Prostate gland (tissue), 2 donors: ENCODE data around the gene DGKI. TPM values are rescaled to one million over a fixed set of nuclear protein-coding genes. Genes with fewer than 3 reads are reported as not detected.

Experiments used
- DNase-seq: peaks from one replicate; pipeline ENCODE4 v3.0.0-alpha.2; 2019; ENCODE audit warnings: low spot score
- H3K27ac ChIP-seq, 2 donors: fragments of 200-600 bp; sonication (generic); 2 replicates each; pipeline ENCODE4 v1.5.1; 2017 to 2019
- H3K27me3 ChIP-seq: fragments of 200-600 bp; sonication (generic); replicated peaks from 2 replicates; pipeline ENCODE4 v1.5.1; 2019; ENCODE audit not compliant: insufficient read depth
- H3K36me3 ChIP-seq, 2 donors: fragments of 200-600 bp; sonication (generic); 1 replicate in 1 of 2; 2 replicates in 1 of 2; pipeline versions ENCODE4 v1.5.1 to v1.8.1; 2017 to 2019
- H3K4me1 ChIP-seq: fragments of 200-600 bp; sonication (generic); replicated peaks from 2 replicates; pipeline ENCODE4 v1.5.1; 2019
- H3K4me3 ChIP-seq, 2 donors: fragments of 200-600 bp; sonication (generic); 2 replicates each; pipeline ENCODE4 v1.5.1; 2017 to 2019
- H3K9me3 ChIP-seq: fragments of 200-600 bp; sonication (generic); 2 replicates; pipeline ENCODE4 v1.5.1; 2017
- POLR2A ChIP-seq: fragments of 450-650 bp; IDR thresholded peaks from one replicate; pipeline ENCODE4 v1.6.1; 2016; ENCODE audit warnings: antibody characterized with exemption, mild to moderate bottlenecking
- POLR2AphosphoS5 ChIP-seq: sonication (generic); formaldehyde crosslinking; IDR thresholded peaks from one replicate; pipeline ENCODE4 v1.6.1; 2017; ENCODE audit warnings: antibody characterized with exemption
- WGBS: methylation state at CpG from one replicate; pipeline ENCODE4 v1.1.5; 2018; 5-methylcytosine and 5-hydroxymethylcytosine counted together
- intact Hi-C: fragments of 100-400 bp; cut with DNase I; formaldehyde crosslinking; loops from one replicate; pipeline ENCODE4 v1.14.2; 2022
- total RNA-seq, 2 donors: library from RNA; depleted of rRNA; stranded (reverse); fragments of >200 nt; gene quantifications; one replicate each; pipeline ENCODE4 v1.1.0, GENCODE V29; 2016
- TF ChIP-seq, protein P1 (sequence below), 4 experiments: fragments of 200-600 bp in 2 of 4; fragments of 450-650 bp in 2 of 4; sonication (generic) in 2 of 4; IDR thresholded peaks; 1 replicate in 3 of 4; 2 replicates in 1 of 4; pipeline ENCODE4 v1.5.1; 2016 to 2019; ENCODE audit warnings: antibody characterized with exemption in 4 of 4, mild to moderate bottlenecking in 2 of 4, moderate library complexity in 2 of 4

DGKI gene
- total RNA-seq, 2 donors from 2014 or later, result 0.32 to 1.5 TPM

DNA sequence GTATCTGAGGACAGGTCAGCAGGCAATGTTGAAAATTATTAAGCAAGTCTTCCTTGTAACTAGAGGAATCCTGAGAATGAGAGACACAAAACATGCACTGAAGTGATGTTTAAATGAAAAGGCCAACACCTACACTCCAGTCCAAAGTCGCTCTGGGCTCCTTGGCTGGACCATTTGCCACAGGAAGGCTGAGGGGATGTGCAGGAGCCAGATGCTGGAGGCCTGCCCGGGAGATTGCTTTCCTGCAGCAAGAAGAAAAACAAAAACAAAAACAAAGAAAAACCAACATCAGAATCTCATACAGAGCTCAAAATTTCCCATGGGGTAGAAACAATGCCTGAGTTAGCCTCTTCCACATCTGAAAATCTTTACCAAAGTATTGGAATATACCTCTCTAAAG is 157.0 kb downstream of the DGKI start:
- no peaks in the 10 kb centered on the region for H3K27me3 ChIP-seq
- TF ChIP-seq, protein P1, sequence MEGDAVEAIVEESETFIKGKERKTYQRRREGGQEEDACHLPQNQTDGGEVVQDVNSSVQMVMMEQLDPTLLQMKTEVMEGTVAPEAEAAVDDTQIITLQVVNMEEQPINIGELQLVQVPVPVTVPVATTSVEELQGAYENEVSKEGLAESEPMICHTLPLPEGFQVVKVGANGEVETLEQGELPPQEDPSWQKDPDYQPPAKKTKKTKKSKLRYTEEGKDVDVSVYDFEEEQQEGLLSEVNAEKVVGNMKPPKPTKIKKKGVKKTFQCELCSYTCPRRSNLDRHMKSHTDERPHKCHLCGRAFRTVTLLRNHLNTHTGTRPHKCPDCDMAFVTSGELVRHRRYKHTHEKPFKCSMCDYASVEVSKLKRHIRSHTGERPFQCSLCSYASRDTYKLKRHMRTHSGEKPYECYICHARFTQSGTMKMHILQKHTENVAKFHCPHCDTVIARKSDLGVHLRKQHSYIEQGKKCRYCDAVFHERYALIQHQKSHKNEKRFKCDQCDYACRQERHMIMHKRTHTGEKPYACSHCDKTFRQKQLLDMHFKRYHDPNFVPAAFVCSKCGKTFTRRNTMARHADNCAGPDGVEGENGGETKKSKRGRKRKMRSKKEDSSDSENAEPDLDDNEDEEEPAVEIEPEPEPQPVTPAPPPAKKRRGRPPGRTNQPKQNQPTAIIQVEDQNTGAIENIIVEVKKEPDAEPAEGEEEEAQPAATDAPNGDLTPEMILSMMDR (IDR thresholded peaks at IDR 0.05), result no peak
- H3K9me3 ChIP-seq, result no peaks in the 10 kb centered on the region
- no peak overlapping the region for H3K27ac ChIP-seq
- H3K36me3 ChIP-seq, result no peaks in the 10 kb centered on the region
- no peak overlapping the region for H3K4me3 ChIP-seq
- no peak for DNase-seq
- 53% methylated on average over 2 of the region's 2 CpGs for WGBS
- H3K4me1 ChIP-seq, result no peaks in the 10 kb centered on the region
- intact Hi-C loops, result no loop called here

DNA sequence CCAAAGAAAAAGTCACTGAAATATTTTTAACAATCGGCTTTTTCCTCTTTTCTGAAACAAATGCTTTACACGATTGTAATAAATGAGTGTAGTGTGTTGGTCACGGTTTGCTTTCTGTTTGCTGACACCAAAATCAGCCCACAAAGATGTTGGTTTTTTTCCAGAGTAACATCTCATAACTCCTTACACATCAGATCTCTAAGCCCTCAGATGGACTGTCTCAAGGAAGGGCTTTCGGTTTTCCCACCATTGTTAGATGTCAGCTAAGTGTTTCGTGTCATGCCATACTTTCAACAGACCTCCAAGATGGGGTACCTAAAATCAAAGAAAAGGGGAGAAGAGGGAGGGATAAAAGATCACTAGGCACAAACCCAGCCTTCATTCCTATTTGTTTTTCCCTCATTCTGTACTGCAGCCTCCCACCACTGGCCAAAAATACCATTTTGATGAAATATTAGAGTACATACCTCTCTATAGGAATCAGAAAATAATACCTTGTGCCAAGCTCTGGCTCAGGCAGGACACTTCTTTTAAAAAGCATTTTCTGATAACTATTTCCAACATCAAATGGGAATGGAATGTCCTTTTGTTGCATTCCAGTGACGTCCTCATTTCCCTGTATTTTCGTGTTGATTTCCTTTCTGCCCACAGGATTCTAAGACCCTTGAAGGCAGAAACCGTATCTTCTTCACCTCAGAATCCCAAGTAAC is 159.1 kb downstream of the DGKI start:
- Histone ChIP-seq H3K27me3 (no peaks in the 10 kb centered on the region), H3K27ac (no peak overlapping the region), H3K4me1 (no peaks in the 10 kb centered on the region), H3K36me3 (no peaks in the 10 kb centered on the region), H3K9me3 (no peaks in the 10 kb centered on the region), H3K4me3 (no peak overlapping the region)
- no peak for TF ChIP-seq POLR2AphosphoS5
- TF ChIP-seq POLR2A, result no peak
- TF ChIP-seq, protein P1 (IDR thresholded peaks at IDR 0.05), result no peak
- intact Hi-C loops, result no loop called here
- no peak for DNase-seq
- 68% methylated on average over 8 of the region's 8 CpGs for WGBS

DNA sequence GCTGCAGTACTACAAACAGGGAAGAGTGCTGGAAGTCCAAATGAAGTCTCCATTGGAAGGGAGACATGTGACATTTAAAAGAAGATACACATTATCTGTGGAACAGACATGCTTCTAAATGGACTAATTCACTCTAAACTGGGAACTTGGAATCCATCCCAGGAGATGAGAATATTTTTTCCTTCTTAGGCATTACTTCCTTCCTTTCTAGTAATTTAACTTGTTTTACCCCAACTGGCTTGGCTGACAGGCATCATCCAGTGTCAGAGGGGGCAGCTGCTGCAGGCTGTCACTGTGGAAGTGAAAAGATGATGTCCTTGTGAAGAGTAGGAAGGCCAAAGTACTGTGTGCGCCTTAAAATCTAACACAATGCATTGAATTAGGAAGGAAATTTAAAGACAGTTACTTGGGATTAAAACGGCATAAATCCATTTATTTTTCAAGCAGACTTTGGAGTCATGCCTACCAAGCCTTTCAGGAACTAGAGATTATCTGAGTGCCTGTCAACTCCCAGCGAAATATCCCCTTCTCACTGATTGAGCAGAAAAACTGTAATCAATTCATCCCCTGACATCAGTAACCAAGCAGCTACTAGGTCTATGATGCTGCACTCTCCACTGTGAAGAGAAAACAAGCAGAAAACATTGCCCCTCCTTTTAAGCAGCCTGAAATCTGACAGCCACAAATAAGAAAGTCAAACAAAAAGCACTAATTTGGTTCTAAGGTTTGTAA is 161.2 kb downstream of the DGKI start:
- WGBS, result 86% methylated on average over 3 of the region's 3 CpGs
- Histone ChIP-seq H3K9me3 (no peaks in the 10 kb centered on the region), H3K27ac (no peak overlapping the region), H3K4me3 (no peak overlapping the region), H3K4me1 (no peaks in the 10 kb centered on the region), H3K27me3 (no peaks in the 10 kb centered on the region), H3K36me3 (no peaks in the 10 kb centered on the region)
- no peak for TF ChIP-seq POLR2AphosphoS5
- TF ChIP-seq POLR2A, result no peak
- TF ChIP-seq, protein P1 (IDR thresholded peaks at IDR 0.05), result no peak
- no peak for DNase-seq
- intact Hi-C loops, result no loop called here

DNA sequence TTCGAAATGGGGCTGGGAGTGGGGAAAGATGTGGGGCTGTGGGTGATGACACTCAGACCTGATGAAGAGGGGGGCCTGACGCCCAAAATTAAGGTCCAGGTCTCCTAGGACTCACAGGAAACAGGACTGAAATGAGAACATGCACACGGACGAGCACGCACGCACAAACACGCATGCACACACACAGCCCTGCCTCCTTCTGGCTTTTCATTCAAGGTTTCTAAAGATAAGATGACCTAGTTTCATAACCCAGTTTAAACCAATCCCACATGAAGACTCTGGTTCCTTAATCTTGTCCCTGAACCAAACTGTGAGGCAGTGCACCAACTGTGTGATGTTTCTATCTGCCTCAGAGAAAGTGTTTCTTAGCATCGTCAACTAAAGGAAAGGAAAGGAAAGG is 162.0 kb downstream of the DGKI start:
- H3K27me3 ChIP-seq, result no peaks in the 10 kb centered on the region
- H3K27ac ChIP-seq, result no peak overlapping the region
- H3K9me3 ChIP-seq, result no peaks in the 10 kb centered on the region
- TF ChIP-seq POLR2A (no peak), POLR2AphosphoS5 (no peak)
- TF ChIP-seq, protein P1 (IDR thresholded peaks at IDR 0.05), result no peak
- 92% methylated on average over 8 of the region's 8 CpGs for WGBS
- intact Hi-C loops, result no loop called here
- DNase-seq, result no peak
- no peak overlapping the region for H3K4me3 ChIP-seq
- H3K36me3 ChIP-seq, result no peaks in the 10 kb centered on the region
- H3K4me1 ChIP-seq, result no peaks in the 10 kb centered on the region

DNA sequence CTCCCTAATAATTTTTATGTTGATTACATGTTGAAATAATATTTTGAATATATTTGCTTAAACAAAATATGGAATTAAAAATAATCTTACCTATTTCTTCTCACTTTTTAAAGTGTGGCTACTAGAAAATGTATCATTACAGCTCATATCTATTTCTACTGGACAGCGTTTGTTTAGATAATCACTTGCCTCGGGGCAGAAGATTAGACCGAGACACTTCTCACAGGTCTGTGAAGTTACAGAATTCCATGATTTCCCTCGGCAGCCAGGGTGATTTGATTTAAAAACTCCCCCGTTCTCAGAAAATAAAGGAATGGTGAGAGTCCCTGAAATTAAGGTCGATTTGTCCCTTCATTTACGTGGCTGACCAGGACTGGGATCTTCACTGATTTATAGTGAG is 162.5 kb downstream of the DGKI start:
- no peaks in the 10 kb centered on the region for H3K27me3 ChIP-seq
- no peak overlapping the region for H3K4me3 ChIP-seq
- H3K27ac ChIP-seq, result no peak overlapping the region
- intact Hi-C loops, result no loop called here
- TF ChIP-seq POLR2AphosphoS5 (no peak), POLR2A (no peak)
- TF ChIP-seq, protein P1 (IDR thresholded peaks at IDR 0.05), result no peak
- WGBS, result 70% methylated on average over 7 of the region's 7 CpGs
- DNase-seq, result no peak
- H3K36me3 ChIP-seq, result no peaks in the 10 kb centered on the region
- no peaks in the 10 kb centered on the region for H3K9me3 ChIP-seq
- H3K4me1 ChIP-seq, result no peaks in the 10 kb centered on the region
